HepG2 (cell line): ENCODE results near the gene FANCG. TPM values are rescaled to one million over a fixed set of nuclear protein-coding genes. Genes with fewer than 3 reads are reported as not detected.

Source experiments
- ARID3A ChIP-seq: IDR thresholded peaks from 2 replicates; pipeline ENCODE4 v1.6.1; 2012; ENCODE audit warnings: low read depth, low read length, improper control_type of control experiment
- ARID4A ChIP-seq: sonication (generic); formaldehyde crosslinking; IDR thresholded peaks from 2 replicates; pipeline ENCODE4 v1.5.0; 2020; ENCODE audit warnings: mild to moderate bottlenecking, missing genetic modification reagents, borderline replicate concordance
- EED ChIP-seq: sonication (generic); formaldehyde crosslinking; IDR thresholded peaks from 2 replicates; pipeline ENCODE4 v1.5.0; 2020; ENCODE audit warnings: mild to moderate bottlenecking, missing genetic modification reagents
- EZH2 ChIP-seq: conservative IDR thresholded peaks from 2 replicates; pipeline ENCODE4 v1.6.1; 2012; ENCODE audit warnings: mild to moderate bottlenecking, low read depth, low read length, moderate library complexity
- MXD4 ChIP-seq: IDR thresholded peaks from 2 replicates; pipeline ENCODE4 v1.6.1; 2016; ENCODE audit warnings: mild to moderate bottlenecking, missing biosample characterization, missing genetic modification reagents
- NFE2 ChIP-seq: sonication (generic); formaldehyde crosslinking; IDR thresholded peaks from 2 replicates; pipeline ENCODE4 v1.4.0; 2020; ENCODE audit warnings: missing genetic modification reagents
- NR2F1 ChIP-seq, 2 experiments: fragments of 450-650 bp in 1 of 2; formaldehyde crosslinking in 1 of 2; IDR thresholded peaks; 2 replicates each; pipeline versions ENCODE4 v1.5.0 to v1.6.1; 2016 to 2020; ENCODE audit warnings: mild to moderate bottlenecking in 1 of 2, missing compliant biosample characterization in 1 of 2, missing genetic modification reagents in 1 of 2, moderate library complexity in 1 of 2
- PHB2 ChIP-seq: fragments of 450-650 bp; IDR thresholded peaks from 2 replicates; pipeline ENCODE4 v1.6.1; 2018; ENCODE audit not compliant: partially characterized antibody
- SAFB2 ChIP-seq: sonication (generic); formaldehyde crosslinking; IDR thresholded peaks from 2 replicates; pipeline ENCODE4 v1.5.1; 2020; ENCODE audit warnings: missing genetic modification reagents, low read depth, mild to moderate bottlenecking, borderline replicate concordance
- SP1 ChIP-seq, 2 experiments: fragments of 450-650 bp in 1 of 2; sonication (generic) in 1 of 2; formaldehyde crosslinking in 1 of 2; IDR thresholded peaks; 2 replicates each; pipeline versions ENCODE4 v1.4.0 to v1.6.1; 2016 to 2020; ENCODE audit warnings: missing genetic modification reagents in 1 of 2
- ZFP36 ChIP-seq: fragments of 150-350 bp; IDR thresholded peaks from 2 replicates; pipeline ENCODE4 v1.6.1; 2018; ENCODE audit warnings: borderline replicate concordance, low read length, low read depth; ENCODE audit not compliant: partially characterized antibody
- polyA plus RNA-seq, 8 experiments: library from polyadenylated mRNA; depleted of rRNA in 3 of 8; stranded (reverse) in 7 of 8; unstranded in 1 of 8; fragments of >200 nt; fragmentation: Illumina TruSeq in 4 of 8; extraction: Trizol in 4 of 8; gene quantifications; 2 replicates each; pipeline versions ENCODE4 v1.2.1 to v1.2.3, GENCODE V29; 2011 to 2016; ENCODE audit warnings: low read depth in 4 of 8, missing spikeins in 1 of 8, mixed read lengths in 1 of 8; ENCODE audit not compliant: insufficient read depth in 1 of 8
- total RNA-seq, 5 experiments: library from RNA; depleted of rRNA; stranded (reverse); fragments of >200 nt; fragmentation: Illumina TruSeq; extraction: Trizol; gene quantifications; 2 replicates each; pipeline ENCODE4 v1.2.3, GENCODE V29; 2016; ENCODE audit warnings: low read depth in 1 of 5
- TF ChIP-seq, protein P1 (sequence below): sonication (generic); formaldehyde crosslinking; IDR thresholded peaks from 2 replicates; pipeline ENCODE4 v1.4.0; 2020; ENCODE audit warnings: missing genetic modification reagents
- TF ChIP-seq, protein P2 (sequence below): sonication (generic); formaldehyde crosslinking; IDR thresholded peaks from 2 replicates; pipeline ENCODE4 v1.4.0; 2020; ENCODE audit warnings: low read depth, mild to moderate bottlenecking, missing genetic modification reagents
- TF ChIP-seq, protein P3 (sequence below): fragments of 450-650 bp; IDR thresholded peaks from 2 replicates; pipeline ENCODE4 v1.6.1; 2016

FANCG gene
- total and polyA plus RNA-seq, 2 of the 13 experiments (the other 11 are each of a cell fraction or from before 2014, with no cell fraction given), result 14.4 to 45.1 TPM

GRCh38 chr9:35115680-35116538 lies 36.2 kb upstream of the FANCG start, which contains the start of gene ATOSB (continued):
- TF ChIP-seq, protein P1, sequence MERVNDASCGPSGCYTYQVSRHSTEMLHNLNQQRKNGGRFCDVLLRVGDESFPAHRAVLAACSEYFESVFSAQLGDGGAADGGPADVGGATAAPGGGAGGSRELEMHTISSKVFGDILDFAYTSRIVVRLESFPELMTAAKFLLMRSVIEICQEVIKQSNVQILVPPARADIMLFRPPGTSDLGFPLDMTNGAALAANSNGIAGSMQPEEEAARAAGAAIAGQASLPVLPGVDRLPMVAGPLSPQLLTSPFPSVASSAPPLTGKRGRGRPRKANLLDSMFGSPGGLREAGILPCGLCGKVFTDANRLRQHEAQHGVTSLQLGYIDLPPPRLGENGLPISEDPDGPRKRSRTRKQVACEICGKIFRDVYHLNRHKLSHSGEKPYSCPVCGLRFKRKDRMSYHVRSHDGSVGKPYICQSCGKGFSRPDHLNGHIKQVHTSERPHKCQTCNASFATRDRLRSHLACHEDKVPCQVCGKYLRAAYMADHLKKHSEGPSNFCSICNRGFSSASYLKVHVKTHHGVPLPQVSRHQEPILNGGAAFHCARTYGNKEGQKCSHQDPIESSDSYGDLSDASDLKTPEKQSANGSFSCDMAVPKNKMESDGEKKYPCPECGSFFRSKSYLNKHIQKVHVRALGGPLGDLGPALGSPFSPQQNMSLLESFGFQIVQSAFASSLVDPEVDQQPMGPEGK, result peak; percentile 29; the same call in 1 of the 2 replicates
- TF ChIP-seq ZFP36 (no peak), PHB2 (no peak), NR2F1 (CRISPR knock-in tag; IDR thresholded peaks at IDR 0.05) (0 out of 4 replicates have a peak, but pooled peaks of 1 of the 2 experiments have one; percentile 13), ARID4A (peak; percentile 68; the same call in 1 of the 2 replicates), EED (CRISPR knock-in tag) (no peak), EZH2 (no peak), NFE2 (CRISPR knock-in tag) (no peak), MXD4 (CRISPR knock-in tag) (peak; percentile 44; the same call in 1 of the 2 replicates), ARID3A (no peak), SP1 (IDR thresholded peaks at IDR 0.05) (0 out of 2 replicates have a peak, but pooled peaks have one; percentile 8), SP1 (CRISPR knock-in tag; IDR thresholded peaks at IDR 0.05) (0 out of 2 replicates have a peak, but pooled peaks have one; percentile 49), SAFB2 (CRISPR knock-in tag) (no peak; the same call in 1 of the 2 replicates)
- TF ChIP-seq, protein P2, sequence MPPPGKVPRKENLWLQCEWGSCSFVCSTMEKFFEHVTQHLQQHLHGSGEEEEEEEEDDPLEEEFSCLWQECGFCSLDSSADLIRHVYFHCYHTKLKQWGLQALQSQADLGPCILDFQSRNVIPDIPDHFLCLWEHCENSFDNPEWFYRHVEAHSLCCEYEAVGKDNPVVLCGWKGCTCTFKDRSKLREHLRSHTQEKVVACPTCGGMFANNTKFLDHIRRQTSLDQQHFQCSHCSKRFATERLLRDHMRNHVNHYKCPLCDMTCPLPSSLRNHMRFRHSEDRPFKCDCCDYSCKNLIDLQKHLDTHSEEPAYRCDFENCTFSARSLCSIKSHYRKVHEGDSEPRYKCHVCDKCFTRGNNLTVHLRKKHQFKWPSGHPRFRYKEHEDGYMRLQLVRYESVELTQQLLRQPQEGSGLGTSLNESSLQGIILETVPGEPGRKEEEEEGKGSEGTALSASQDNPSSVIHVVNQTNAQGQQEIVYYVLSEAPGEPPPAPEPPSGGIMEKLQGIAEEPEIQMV (CRISPR knock-in tag), result no peak
- TF ChIP-seq, protein P3, sequence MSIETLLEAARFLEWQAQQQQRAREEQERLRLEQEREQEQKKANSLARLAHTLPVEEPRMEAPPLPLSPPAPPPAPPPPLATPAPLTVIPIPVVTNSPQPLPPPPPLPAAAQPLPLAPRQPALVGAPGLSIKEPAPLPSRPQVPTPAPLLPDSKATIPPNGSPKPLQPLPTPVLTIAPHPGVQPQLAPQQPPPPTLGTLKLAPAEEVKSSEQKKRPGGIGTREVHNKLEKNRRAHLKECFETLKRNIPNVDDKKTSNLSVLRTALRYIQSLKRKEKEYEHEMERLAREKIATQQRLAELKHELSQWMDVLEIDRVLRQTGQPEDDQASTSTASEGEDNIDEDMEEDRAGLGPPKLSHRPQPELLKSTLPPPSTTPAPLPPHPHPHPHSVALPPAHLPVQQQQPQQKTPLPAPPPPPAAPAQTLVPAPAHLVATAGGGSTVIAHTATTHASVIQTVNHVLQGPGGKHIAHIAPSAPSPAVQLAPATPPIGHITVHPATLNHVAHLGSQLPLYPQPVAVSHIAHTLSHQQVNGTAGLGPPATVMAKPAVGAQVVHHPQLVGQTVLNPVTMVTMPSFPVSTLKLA, result peak; percentile 93
